ENCODE measurements around the gene CRHR1. TPM values are rescaled to one million over a fixed set of nuclear protein-coding genes. Genes with fewer than 3 reads are reported as not detected.

Gene CRHR1
- total RNA-seq, 2 donors from 2014 or later = 0.71 TPM; not detected in 1

DNA sequence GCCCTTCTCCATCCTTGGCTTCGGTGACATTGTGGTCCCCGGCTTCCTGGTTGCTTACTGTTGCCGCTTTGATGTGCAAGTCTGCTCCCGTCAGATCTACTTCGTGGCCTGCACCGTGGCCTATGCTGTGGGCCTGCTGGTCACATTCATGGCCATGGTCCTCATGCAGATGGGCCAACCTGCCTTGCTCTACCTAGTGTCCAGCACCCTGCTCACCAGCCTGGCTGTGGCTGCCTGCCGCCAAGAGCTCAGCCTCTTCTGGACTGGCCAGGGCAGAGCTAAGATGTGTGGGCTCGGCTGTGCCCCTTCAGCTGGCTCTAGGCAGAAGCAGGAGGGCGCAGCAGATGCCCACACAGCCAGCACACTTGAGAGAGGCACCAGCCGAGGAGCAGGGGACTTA, 62.1 kb downstream of the CRHR1 start:
- Mint-ChIP-seq H3K4me3 (no peak overlapping the region), H3K4me1 (no peaks in the 10 kb centered on the region), H3K9me3 (no peaks in the 10 kb centered on the region), H3K27me3 (no peaks in the 10 kb centered on the region), H3K27ac (no peak overlapping the region), H3K36me3 (ENCODE audit: low read depth) (no peaks in the 10 kb centered on the region)
- no peak for ATAC-seq (replicated peaks)

- H3K9me3 Mint-ChIP-seq = no peaks in the 10 kb centered on the region
- H3K36me3 Mint-ChIP-seq (ENCODE audit: low read depth) = no peaks in the 10 kb centered on the region
- no peaks in the 10 kb centered on the region for H3K27me3 Mint-ChIP-seq
- no peak overlapping the region for H3K4me3 Mint-ChIP-seq
- ATAC-seq (replicated peaks) = no peak
- H3K4me1 Mint-ChIP-seq = no peaks in the 10 kb centered on the region
- H3K27ac Mint-ChIP-seq = no peak overlapping the region
Observed at GRCh38 chr17:45846646-45847045, 62.5 kb downstream of the CRHR1 start.

DNA sequence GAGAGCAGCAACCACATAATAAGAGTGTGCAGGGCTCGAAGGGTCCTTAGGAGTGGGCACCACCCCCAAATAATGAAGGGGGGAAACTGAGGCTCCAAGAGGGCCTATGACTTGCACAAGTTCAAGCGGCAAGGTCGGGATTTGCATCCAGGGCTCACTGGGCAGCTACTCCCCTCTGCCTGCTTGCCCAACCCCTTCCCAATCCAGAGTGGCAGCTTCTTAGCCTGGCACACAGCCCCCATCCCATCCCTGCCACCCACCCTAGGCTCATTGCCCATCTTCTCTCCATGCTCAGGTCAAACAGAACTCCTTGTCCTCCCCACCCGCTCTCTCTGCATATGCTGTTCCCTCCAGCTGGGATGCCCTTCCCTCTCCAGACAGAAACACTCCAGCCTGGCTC, 63.0 kb downstream of the CRHR1 start:
- ATAC-seq (replicated peaks) = no peak
- Mint-ChIP-seq H3K27me3 (no peaks in the 10 kb centered on the region), H3K4me3 (no peak overlapping the region), H3K9me3 (no peaks in the 10 kb centered on the region), H3K27ac (no peak overlapping the region), H3K4me1 (no peaks in the 10 kb centered on the region), H3K36me3 (ENCODE audit: low read depth) (no peaks in the 10 kb centered on the region)

GRCh38 chr17:45847747-45848146, 63.6 kb downstream of the CRHR1 start:
- Mint-ChIP-seq H3K4me3 (no peak overlapping the region), H3K4me1 (peaks cover 3% of the 10 kb centered on the region), H3K27me3 (no peaks in the 10 kb centered on the region), H3K27ac (no peak overlapping the region), H3K9me3 (no peaks in the 10 kb centered on the region), H3K36me3 (ENCODE audit: low read depth) (no peaks in the 10 kb centered on the region)
- ATAC-seq (replicated peaks) = no peak

- H3K4me3 Mint-ChIP-seq = no peak overlapping the region
- ATAC-seq (replicated peaks) = no peak
- no peak overlapping the region for H3K27ac Mint-ChIP-seq
- H3K4me1 Mint-ChIP-seq = peaks cover 3% of the 10 kb centered on the region
- H3K9me3 Mint-ChIP-seq = no peaks in the 10 kb centered on the region
- H3K27me3 Mint-ChIP-seq = no peaks in the 10 kb centered on the region
- no peaks in the 10 kb centered on the region for H3K36me3 Mint-ChIP-seq (ENCODE audit: low read depth)
Observed at GRCh38 chr17:45848405-45848804, 64.3 kb downstream of the CRHR1 start.

DNA sequence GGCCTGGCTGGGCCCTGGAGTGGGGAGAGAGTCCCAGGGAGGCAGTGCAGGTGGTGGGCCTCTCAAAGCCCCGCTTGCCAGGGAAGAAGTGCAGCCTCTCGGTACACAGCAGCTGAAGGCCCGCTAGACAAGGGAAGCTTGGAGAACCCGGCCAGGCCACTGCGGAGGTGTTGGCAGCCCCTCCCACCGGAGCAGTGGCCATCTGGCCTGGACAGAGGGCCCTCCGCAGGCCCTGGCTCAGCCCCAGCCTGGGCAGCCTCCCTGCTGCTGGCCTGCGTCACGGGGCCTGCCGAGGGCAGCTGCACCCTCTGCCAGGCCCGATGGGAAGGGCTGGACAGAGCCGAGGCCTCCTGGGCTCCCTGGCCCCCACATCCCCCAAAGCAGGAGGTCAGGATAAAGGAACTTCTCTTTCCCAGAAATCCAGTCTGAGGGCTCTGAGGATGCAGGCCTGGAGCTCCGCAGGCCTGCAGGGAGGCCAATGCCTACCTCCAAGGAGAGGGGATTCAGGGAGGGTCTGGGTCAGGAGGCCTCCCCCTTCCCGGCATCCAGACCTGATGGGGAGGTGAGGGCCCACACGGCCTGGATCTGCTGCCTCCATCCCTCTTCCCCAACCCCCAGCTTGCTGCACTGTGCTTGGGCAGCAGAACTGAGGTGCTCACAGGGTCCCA, 64.9 kb downstream of the CRHR1 start:
- Mint-ChIP-seq H3K27ac (no peak overlapping the region), H3K27me3 (no peaks in the 10 kb centered on the region), H3K9me3 (no peaks in the 10 kb centered on the region), H3K36me3 (ENCODE audit: low read depth) (no peaks in the 10 kb centered on the region), H3K4me3 (no peak overlapping the region), H3K4me1 (peaks cover 3% of the 10 kb centered on the region)
- no peak for ATAC-seq (replicated peaks)

GRCh38 chr17:45849536-45849990, 65.4 kb downstream of the CRHR1 start:
- Mint-ChIP-seq H3K27me3 (no peaks in the 10 kb centered on the region), H3K27ac (no peak overlapping the region), H3K36me3 (ENCODE audit: low read depth) (no peaks in the 10 kb centered on the region), H3K9me3 (no peaks in the 10 kb centered on the region), H3K4me3 (no peak overlapping the region), H3K4me1 (peaks cover 3% of the 10 kb centered on the region)
- ATAC-seq (replicated peaks) = no peak

- H3K36me3 Mint-ChIP-seq (ENCODE audit: low read depth) = no peaks in the 10 kb centered on the region
- no peak overlapping the region for H3K4me3 Mint-ChIP-seq
Observed at GRCh38 chr17:45850011-45850410, 65.9 kb downstream of the CRHR1 start.

DNA sequence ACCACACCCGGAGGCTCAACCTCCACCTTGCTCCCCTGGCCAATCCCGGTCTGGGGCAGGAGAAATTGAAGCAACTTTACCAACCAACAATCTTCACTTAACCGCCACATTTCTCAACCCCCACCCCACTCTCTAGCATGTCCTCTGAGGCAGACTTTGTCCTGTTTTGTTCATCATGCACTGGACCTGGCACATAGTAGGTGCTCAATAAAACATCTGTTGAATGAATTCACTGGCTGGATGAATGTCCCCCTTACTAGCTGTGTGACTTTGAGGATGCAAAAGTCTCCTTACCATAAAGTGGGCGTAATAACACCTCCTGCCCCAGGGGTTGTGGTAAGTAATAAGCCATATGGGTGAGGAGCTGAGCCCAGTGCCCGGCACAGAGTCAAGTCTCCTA, 66.3 kb downstream of the CRHR1 start:
- H3K9me3 Mint-ChIP-seq = no peaks in the 10 kb centered on the region
- no peak overlapping the region for H3K4me3 Mint-ChIP-seq
- peaks cover 4% of the 10 kb centered on the region for H3K27me3 Mint-ChIP-seq
- no peak for ATAC-seq (replicated peaks)
- H3K4me1 Mint-ChIP-seq = peaks cover 3% of the 10 kb centered on the region
- no peak overlapping the region for H3K27ac Mint-ChIP-seq
- H3K36me3 Mint-ChIP-seq (ENCODE audit: low read depth) = no peaks in the 10 kb centered on the region

More at GRCh38 chr17:45850011-45850410, 65.9 kb downstream of the CRHR1 start:
- Mint-ChIP-seq H3K27ac (no peak overlapping the region), H3K9me3 (no peaks in the 10 kb centered on the region), H3K4me1 (peaks cover 3% of the 10 kb centered on the region), H3K27me3 (peaks cover under 1% of the 10 kb centered on the region)
- ATAC-seq (replicated peaks) = no peak

DNA sequence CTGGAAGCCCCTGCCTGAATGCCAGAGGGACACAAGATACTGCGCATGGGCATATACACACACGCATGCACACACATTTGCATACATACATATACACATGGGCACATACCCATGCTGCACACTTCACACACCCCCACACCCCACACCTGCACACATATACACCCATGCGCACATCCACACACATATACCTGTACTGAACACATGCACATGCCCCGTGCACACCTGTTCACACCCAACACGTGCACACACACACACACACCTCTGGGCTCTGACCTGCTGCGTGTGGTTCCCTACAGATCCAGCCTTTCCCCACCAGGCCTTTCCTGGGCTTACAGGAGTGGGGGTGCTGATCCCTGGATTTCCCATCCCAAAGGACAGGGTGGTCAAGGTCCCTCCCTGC, 66.9 kb downstream of the CRHR1 start:
- H3K4me1 Mint-ChIP-seq = peaks cover 3% of the 10 kb centered on the region
- H3K36me3 Mint-ChIP-seq (ENCODE audit: low read depth) = no peaks in the 10 kb centered on the region
- H3K27me3 Mint-ChIP-seq = peaks cover 4% of the 10 kb centered on the region
- no peaks in the 10 kb centered on the region for H3K9me3 Mint-ChIP-seq
- H3K4me3 Mint-ChIP-seq = no peak overlapping the region
- no peak for ATAC-seq (replicated peaks)
- no peak overlapping the region for H3K27ac Mint-ChIP-seq

DNA sequence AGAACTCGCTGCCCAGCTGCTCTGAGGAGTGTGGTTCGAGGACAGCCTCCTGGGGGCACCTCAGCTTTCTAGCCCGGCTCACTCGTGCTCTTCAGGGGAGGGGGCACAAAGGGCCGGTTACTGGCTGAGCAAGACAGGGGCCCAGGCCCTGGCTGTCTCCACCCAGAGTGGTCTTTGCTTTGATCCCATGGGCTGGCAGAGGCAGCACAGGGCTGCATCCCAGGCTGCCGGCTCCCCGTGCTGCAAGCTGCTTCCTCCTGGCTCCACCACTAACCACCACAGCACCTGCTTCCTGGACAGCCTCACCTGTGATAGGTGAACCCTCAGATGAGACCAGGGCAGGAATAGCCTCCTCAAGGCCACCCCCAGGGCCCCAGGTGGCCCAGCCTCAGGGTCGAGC, 67.3 kb downstream of the CRHR1 start:
- no peak for ATAC-seq (replicated peaks)
- H3K9me3 Mint-ChIP-seq = no peaks in the 10 kb centered on the region
- no peak overlapping the region for H3K27ac Mint-ChIP-seq
- peaks cover 4% of the 10 kb centered on the region for H3K27me3 Mint-ChIP-seq
- peaks cover 3% of the 10 kb centered on the region for H3K4me1 Mint-ChIP-seq
- H3K4me3 Mint-ChIP-seq = no peak overlapping the region
- H3K36me3 Mint-ChIP-seq (ENCODE audit: low read depth) = no peaks in the 10 kb centered on the region

- H3K27ac Mint-ChIP-seq = no peak overlapping the region
- H3K36me3 Mint-ChIP-seq (ENCODE audit: low read depth) = no peaks in the 10 kb centered on the region
- H3K27me3 Mint-ChIP-seq = peaks cover 4% of the 10 kb centered on the region
- H3K9me3 Mint-ChIP-seq = no peaks in the 10 kb centered on the region
- no peak for ATAC-seq (replicated peaks)
- peaks cover 3% of the 10 kb centered on the region for H3K4me1 Mint-ChIP-seq
- no peak overlapping the region for H3K4me3 Mint-ChIP-seq
Observed at GRCh38 chr17:45851873-45852272, 67.8 kb downstream of the CRHR1 start.

GRCh38 chr17:45852535-45853297, 68.6 kb downstream of the CRHR1 start:
- peak; percentile 70 for ATAC-seq (replicated peaks)
- Mint-ChIP-seq H3K27me3 (peaks cover 4% of the 10 kb centered on the region), H3K9me3 (no peaks in the 10 kb centered on the region), H3K4me3 (no peak overlapping the region), H3K4me1 (peaks cover 3% of the 10 kb centered on the region), H3K27ac (no peak overlapping the region), H3K36me3 (ENCODE audit: low read depth) (no peaks in the 10 kb centered on the region)

- no peak for ATAC-seq (replicated peaks)
- Mint-ChIP-seq H3K27me3 (peaks cover 8% of the 10 kb centered on the region), H3K36me3 (ENCODE audit: low read depth) (no peaks in the 10 kb centered on the region), H3K27ac (no peak overlapping the region), H3K4me1 (peaks cover 3% of the 10 kb centered on the region), H3K9me3 (no peaks in the 10 kb centered on the region), H3K4me3 (no peak overlapping the region)
Observed at GRCh38 chr17:45854209-45854608, 70.1 kb downstream of the CRHR1 start.

GRCh38 chr17:45855691-45856336, 71.7 kb downstream of the CRHR1 start:
- H3K9me3 Mint-ChIP-seq = no peaks in the 10 kb centered on the region
- H3K36me3 Mint-ChIP-seq (ENCODE audit: low read depth) = no peaks in the 10 kb centered on the region
- no peak overlapping the region for H3K27ac Mint-ChIP-seq
- ATAC-seq (replicated peaks) = no peak
- peaks cover 15% of the 10 kb centered on the region for H3K27me3 Mint-ChIP-seq
- no peak overlapping the region for H3K4me3 Mint-ChIP-seq
- peaks cover 3% of the 10 kb centered on the region for H3K4me1 Mint-ChIP-seq
